ENCODE measurements around the gene WIPF2.
A peak's percentile ranks its signal among the peaks of the same experiment; 100 is the strongest.

Gene WIPF2

DNA sequence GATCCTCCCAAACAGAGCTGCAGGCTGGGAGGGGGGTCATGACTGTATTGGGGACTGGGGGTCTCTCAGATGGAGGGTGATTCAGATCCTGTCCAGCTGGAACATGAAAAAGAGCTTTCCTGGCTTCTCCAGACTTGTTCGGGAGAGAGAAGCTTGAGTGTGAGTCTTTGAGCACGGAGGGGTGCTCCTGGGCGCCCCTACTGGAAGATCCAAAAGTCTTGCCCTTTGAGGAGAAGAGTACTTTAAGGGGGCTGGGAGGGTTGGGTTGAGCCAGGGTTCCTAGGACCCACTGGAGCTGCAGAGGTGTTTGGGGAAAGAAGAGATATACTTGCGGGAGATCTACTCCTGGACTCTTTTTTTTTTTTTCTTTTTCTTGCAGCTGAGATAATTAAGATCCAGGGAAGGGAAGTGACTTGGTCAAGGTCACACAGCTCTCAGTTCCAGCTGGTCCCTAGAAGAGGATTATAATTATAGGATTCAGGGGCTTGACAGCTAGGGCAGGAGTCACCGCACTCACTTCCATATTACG is 98.3 kb downstream of the WIPF2 start:
- Mint-ChIP-seq H3K9me3 (no peaks in the 10 kb centered on the region), H3K4me3 (peak overlapping the region; percentile 87), H3K27me3 (no peaks in the 10 kb centered on the region), H3K36me3 (ENCODE audit: low read depth) (peaks cover 6% of the 10 kb centered on the region), H3K27ac (peak overlapping the region; percentile 90), H3K4me1 (ENCODE audit: low read depth) (peaks cover 84% of the 10 kb centered on the region)

DNA sequence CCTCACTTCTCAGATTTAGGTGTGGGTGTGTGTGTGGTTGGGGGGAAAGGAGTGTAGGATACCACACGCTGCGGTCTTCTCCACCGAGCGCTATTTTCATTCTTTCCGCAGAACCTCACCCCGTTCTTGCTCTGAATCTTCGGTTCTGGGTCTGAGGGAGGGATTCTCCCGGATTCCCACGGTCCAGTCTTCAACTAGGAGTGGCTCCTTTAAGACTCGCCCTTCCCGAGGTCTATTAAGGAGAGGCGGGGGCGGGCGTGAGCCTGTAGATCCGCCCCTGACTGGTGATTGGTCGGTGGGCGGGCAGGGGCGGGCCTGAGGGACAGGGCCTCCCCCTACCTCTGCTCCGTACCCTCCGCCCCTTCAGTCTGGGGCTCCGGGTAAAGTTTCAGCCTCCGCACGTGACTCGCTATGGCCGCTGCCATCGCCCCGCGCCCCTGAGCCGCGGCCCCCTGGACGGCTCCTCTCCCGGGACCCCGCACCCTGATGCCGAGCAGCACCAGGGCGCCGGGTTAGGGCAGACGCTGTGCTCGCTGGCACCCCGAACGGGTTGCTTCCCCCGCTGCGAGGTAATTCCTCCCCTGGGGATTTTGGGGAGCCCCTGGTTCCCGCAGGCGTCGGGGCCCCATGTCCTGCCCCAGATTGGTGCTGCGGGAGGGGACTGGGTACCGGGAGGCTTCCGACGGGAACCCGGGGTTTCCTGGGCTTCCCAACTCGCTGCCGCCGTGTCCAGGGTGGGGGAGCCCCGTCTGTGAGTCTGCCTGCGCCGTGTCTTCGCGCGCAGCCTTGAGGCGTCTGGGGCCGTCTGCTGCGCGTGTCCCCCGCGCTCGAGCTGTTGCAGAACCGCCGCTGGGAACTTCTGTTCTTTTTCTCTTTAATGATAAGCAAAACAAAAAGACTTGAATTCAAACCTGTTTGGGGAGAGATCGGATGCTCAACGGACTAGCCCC is 99.1 kb downstream of the WIPF2 start:
- Mint-ChIP-seq H3K4me1 (ENCODE audit: low read depth) (peaks cover 91% of the 10 kb centered on the region), H3K27ac (peak overlapping the region; percentile 94), H3K9me3 (no peaks in the 10 kb centered on the region), H3K36me3 (ENCODE audit: low read depth) (peaks cover 6% of the 10 kb centered on the region), H3K27me3 (peaks cover 3% of the 10 kb centered on the region), H3K4me3 (peak overlapping the region; percentile 87)

DNA sequence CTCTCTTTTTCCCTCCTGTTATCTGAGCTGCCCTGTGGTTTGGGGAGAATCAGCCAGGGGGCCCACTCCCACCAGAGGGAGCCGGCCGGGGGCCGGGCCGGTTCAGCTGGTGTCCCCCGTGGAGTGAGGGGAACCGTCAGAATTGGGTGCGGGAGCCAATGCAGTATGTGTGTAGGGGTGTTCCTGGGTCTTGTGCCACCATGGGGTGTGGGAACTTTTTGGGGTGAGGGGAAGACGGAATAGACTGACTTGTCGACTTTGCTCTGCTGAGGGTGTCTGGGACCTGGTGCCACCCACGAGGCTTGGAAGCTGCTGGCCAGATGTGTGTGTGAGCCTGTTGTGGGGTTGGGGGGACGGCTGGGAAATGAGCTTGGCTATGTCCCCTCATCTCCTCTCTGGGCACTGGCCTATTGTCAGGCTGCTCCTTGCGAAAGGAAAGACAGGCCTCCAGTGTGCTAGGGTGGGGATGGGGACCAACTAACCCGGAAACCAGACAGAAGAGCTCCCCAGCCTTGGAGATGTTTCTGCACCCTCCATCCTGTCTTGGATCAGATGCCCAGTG is 99.8 kb downstream of the WIPF2 start:
- Mint-ChIP-seq H3K27me3 (peaks cover 3% of the 10 kb centered on the region), H3K27ac (peak overlapping the region; percentile 94), H3K4me3 (peak overlapping the region; percentile 87), H3K4me1 (ENCODE audit: low read depth) (peaks cover 92% of the 10 kb centered on the region), H3K9me3 (no peaks in the 10 kb centered on the region), H3K36me3 (ENCODE audit: low read depth) (peaks cover 6% of the 10 kb centered on the region)

DNA sequence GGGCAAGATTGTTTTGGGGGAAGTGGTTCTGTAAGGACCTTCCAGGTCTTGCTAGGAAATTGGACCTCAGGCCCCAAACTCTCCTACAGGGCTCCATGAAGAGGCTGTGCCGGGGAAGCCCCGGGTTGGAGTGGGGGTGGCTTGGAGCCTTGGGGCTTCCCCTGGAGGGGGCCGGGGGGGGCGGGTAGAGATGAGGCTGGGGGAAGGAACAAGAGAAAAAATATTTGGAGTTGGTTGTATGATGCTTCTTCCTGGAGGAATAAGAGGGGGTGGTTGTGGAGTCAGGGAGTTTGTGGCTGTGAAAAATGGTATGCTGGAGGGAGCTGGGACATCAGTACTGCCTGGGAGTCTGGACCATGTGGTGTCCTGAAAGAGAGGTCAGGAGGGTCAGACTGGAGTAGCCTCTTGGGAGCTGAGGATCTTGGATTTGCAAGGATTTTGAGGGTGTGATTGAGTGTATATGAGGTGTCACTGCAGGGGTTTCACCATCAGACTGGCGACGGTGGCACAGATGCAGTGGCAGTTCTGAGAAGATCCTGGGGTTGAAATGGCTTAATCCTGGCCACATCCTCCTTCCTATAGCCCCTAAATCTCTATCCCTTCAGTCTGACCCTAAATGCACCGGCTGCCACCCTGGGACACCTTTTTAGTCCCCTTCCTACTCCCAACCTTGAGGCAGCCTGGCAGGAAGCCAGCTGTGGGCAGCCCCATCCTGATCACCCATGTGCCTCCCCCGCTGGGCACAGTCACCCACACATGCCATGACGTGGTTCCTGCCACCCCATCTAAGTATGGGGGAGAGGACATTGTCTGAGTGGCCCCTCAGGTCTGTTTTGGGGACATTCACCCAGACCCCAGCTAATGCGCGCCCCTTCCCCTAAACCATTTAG is 100.8 kb downstream of the WIPF2 start:
- Mint-ChIP-seq H3K27me3 (peaks cover 3% of the 10 kb centered on the region), H3K4me1 (ENCODE audit: low read depth) (peaks cover 91% of the 10 kb centered on the region), H3K27ac (peak overlapping the region; percentile 100), H3K4me3 (peak overlapping the region; percentile 87), H3K36me3 (ENCODE audit: low read depth) (peaks cover 6% of the 10 kb centered on the region), H3K9me3 (no peaks in the 10 kb centered on the region)

DNA sequence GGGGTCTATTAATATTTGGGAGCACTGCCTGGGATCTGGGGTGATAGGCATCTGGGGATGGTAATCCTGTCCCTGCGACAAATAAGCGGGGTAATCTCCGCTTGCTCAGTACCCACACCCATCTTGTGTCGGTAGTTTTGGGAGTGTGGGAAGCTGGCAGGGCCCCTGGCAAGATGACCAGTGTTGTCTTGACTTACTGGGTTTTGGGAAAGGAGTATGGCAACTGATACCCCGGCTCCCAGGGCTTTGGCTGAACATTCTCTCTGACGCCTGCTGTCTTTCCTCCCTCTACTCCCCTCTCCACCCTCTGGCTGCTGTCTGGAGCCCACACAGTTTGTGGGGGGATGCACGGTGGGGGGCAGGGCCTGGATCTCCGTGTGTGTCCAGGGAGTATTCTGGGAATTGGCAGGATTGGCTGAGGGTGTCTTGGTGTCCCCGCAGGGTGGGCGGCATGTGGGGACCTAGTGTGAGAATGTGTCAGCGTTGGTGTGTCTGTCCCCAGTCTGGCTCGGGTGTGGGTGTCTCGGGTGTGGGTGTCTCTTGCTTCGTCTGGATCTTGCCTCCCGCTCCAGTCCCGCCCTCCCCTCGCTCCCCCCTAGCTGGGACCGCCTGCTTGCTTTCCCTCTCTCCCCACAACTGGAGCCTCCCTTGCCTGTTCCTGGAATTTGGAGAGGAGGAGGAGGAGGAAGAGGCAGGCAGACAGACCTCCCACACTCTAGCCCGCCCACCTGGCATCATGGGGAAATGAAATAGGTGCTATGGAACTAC is 101.8 kb downstream of the WIPF2 start:
- H3K4me1 Mint-ChIP-seq (ENCODE audit: low read depth): peaks cover 91% of the 10 kb centered on the region
- peak overlapping the region; percentile 100 for H3K27ac Mint-ChIP-seq
- H3K9me3 Mint-ChIP-seq: no peaks in the 10 kb centered on the region

DNA sequence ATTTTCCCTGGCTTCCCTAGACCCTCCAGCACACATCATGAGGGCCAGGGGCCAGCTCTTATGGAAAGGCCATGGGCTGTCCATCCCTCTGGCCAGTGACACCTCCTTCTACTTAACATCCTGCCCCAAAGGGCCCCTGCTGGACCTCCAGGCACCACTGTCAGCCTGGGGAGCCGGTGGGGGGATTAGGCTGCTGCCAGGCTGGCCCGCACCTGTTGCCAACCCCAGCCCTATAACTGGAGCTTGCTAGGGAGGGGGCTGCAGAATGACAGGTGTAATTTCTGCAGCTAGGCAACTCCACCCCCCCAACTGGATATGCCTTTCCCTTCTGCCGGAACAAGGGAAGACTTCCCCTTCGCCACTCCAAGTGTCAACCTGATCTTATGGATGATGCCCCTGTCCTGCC is 102.4 kb downstream of the WIPF2 start:
- Mint-ChIP-seq H3K9me3 (no peaks in the 10 kb centered on the region), H3K4me1 (ENCODE audit: low read depth) (peaks cover 91% of the 10 kb centered on the region), H3K4me3 (peak overlapping the region; percentile 87), H3K36me3 (ENCODE audit: low read depth) (peaks cover 6% of the 10 kb centered on the region), H3K27me3 (peaks cover 3% of the 10 kb centered on the region), H3K27ac (peak overlapping the region; percentile 100)

More for the DNA sequence above, 101.8 kb downstream of the WIPF2 start:
- Mint-ChIP-seq H3K27me3 (peaks cover 3% of the 10 kb centered on the region), H3K4me3 (peak overlapping the region; percentile 87), H3K36me3 (ENCODE audit: low read depth) (peaks cover 6% of the 10 kb centered on the region)

DNA sequence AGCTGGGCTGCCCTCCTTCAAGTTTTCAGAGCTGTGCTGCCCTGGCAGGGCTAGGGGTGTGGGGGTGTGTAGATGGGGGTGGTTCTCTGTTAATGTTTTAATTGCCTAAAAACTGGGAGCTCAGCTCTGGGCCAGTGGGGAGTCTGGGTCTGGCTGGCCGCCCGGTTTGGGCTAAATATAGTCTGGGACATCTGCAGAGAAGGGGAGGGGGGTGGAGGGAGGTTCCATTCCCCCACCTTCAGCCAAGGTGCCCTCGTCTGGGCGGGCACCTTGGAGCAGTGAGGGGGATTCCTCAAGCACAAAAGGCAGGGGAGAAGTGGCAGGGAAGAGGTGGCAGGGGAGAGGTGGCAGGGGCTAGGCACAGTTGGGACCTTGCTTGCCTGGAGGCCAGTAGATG is 102.9 kb downstream of the WIPF2 start:
- H3K4me1 Mint-ChIP-seq (ENCODE audit: low read depth): peaks cover 93% of the 10 kb centered on the region
- peak overlapping the region; percentile 87 for H3K4me3 Mint-ChIP-seq
- no peaks in the 10 kb centered on the region for H3K9me3 Mint-ChIP-seq
- peaks cover 6% of the 10 kb centered on the region for H3K36me3 Mint-ChIP-seq (ENCODE audit: low read depth)
- peaks cover 3% of the 10 kb centered on the region for H3K27me3 Mint-ChIP-seq
- peak overlapping the region; percentile 100 for H3K27ac Mint-ChIP-seq

DNA sequence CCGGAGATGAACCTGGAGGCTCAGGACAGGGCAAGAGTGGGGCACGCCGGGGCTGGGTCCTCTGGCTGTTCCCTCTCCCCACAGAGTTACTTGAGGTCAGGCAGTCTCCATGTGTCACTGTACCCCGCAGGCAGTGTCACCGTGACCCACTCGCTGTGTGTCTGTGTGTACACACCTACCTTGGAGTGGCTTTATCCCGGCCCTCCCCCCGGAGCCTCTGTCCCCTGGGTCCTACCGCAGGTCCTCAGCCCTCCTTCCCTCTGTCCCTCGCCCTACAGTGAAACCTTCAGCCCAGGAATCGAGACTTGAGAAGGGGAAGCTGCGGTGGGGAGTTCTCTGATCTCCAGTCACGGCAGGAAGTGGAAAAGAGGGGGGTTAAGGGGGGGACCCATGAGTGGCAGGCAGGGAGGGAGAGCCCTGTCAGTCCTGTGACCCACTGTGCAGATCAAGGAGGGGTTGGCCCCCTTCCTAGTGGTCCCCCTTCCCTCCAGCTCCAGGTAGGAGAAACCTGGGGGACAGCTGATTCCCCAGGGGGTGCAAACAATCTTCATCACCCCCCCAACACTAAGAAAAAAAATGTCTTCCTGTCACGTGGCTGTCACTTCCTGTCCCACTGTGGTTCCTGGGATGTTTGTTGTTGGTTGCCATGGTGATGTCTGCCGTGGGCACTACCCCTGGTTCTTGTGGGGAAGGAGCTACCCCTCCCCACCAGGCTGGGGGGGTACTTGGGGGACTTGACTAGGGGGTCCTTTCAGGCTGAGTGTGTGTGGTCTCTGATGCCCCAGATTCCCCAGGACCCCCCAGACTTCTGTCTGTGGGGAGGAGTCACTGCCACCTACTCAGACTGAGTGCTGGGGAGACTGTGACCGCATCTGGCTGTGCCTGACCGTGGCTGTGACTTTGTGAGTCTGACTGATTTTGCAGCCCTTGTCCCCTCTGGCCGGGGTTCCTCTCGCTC is 103.5 kb downstream of the WIPF2 start:
- H3K9me3 Mint-ChIP-seq: no peaks in the 10 kb centered on the region
- H3K27me3 Mint-ChIP-seq: peaks cover 3% of the 10 kb centered on the region

DNA sequence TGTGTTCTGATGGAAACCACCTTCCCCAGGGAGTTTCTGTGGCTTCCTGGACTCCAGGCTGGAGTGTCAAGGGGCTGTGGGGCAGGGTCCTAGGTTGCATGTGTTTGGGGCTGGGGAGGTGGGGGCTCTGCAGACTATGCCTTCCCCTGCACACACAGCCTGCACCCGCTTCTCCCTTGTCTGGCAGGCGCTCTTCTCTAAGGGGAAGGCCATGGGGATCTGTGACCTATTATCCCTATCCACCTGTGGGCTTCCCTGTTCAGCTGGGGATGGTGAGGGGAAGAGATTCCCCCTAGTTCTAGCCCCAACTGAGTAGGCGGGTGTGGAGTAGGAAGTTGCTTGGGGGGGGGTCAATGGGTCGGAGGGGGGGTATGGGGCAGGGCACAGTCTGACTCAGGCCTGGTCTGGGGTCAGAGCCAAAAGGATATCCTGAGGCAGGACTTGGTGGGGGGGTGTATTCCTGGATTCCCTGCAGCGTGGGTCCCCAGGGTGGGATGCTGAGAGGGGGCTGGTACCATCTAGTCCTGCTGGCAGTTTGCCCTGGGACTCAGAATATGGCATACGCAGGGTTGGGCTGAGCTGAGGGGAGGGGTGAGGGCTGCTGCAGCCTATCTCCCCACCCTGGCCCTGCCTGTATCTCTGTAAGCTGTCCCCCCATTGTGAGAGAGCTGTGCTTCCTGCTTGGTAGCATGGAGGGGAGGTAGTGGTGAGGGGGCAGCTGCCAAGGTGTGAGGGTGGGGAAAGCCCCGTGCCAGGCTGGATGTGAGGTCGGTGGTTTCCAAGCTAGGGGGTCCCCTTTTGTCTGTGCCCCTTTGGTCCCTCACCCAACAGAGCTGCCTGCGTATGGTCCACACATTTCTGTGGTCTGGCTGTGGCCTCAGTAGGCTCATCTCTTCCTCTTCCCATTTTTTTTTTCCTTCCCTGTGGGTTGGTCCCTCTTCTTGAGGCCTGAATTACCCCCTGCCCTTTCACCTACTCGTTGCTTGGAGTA is 104.6 kb downstream of the WIPF2 start:
- Mint-ChIP-seq H3K36me3 (ENCODE audit: low read depth) (peaks cover 3% of the 10 kb centered on the region), H3K4me1 (ENCODE audit: low read depth) (peaks cover 97% of the 10 kb centered on the region), H3K27ac (peak overlapping the region; percentile 100), H3K9me3 (no peaks in the 10 kb centered on the region), H3K27me3 (peaks cover 3% of the 10 kb centered on the region), H3K4me3 (peak overlapping the region; percentile 87)

More for the DNA sequence above, 103.5 kb downstream of the WIPF2 start:
- Mint-ChIP-seq H3K4me1 (ENCODE audit: low read depth) (peaks cover 93% of the 10 kb centered on the region), H3K4me3 (peak overlapping the region; percentile 87), H3K36me3 (ENCODE audit: low read depth) (peaks cover 6% of the 10 kb centered on the region), H3K27ac (peak overlapping the region; percentile 100)

DNA sequence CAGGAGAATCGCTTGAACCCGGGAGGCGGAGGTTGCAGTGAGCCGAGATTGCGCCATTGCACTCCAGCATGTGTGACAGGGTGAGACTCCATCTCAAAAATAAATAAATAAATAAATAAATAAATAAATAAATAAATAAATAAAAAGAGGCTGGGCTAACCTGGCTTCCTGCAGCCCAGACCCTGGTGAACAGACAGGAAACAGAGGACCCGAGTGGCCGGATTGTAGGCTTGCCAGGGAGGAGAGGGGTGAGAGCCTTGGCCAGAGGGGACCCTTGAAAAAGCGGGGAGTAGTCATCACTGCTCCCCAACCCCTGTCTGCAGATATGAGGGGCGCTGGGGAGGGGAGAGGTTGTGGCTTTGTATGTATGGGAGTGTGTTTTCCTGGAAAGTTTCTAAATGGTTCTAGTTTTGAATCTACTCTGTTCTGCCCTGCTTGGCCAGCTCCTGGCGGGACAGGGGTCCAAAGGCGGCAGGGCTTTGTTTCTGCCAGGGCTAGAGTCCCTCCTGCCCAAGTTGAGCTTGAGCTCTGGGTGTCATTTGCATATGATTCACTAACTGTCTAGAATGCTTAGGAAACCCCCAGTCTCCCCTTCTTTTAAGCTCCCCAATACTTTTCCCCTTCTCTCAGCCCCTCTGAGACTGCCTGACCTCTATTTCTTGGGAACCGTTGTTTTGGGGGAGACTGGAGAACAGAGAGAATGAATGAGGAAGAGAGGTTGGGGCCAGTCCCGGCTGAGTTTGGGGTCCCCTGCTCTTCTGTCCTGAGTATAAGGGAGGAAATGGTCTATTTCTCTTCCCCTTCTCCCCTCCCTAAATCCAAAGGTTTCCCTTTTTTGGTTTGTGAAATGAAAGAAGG is 106.3 kb downstream of the WIPF2 start:
- H3K27me3 Mint-ChIP-seq: peaks cover 3% of the 10 kb centered on the region
- peak overlapping the region; percentile 100 for H3K27ac Mint-ChIP-seq
- no peaks in the 10 kb centered on the region for H3K9me3 Mint-ChIP-seq
- H3K4me1 Mint-ChIP-seq (ENCODE audit: low read depth): peaks cover 98% of the 10 kb centered on the region
- peaks cover 5% of the 10 kb centered on the region for H3K36me3 Mint-ChIP-seq (ENCODE audit: low read depth)
- H3K4me3 Mint-ChIP-seq: peak overlapping the region; percentile 75

DNA sequence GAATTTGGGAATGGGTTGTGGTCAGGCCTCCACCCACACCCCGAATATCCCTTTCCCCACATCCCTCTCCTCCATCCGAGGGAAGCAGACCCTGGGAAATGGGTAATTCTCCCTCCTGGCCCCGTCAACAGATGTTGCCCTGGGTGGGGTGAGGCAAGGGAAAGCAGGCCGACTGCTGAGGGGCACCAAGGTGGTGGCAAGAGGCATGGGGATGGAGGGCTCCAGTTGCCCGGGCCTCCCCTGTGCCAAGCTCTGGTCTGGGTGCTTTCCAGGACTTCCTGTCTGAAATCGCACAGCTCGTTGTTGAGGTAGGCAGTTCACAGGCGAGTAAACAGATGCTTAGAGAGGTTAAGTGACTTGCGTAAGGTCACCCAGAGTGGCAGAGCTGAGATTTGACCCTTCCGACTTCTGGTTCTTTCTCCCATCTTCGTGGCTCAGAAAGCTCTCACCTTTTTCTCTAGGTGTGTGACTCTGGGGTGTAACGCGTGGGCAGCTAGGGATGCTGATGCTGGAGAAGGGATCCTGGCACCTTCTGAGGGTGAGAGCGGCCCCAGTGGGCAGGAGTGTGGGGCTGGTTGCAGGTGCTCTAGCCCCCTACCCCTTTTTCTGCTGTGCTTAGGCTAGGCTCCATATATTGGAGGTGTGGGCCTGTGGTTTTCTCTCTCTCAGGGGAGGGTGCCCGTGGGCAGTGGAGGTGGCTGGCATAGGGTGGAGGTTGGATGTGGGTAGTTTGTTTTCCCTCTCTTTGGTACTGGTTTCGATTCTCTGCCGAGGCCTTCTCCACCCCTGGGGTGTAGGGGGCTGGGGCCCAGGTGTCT is 107.1 kb downstream of the WIPF2 start:
- Mint-ChIP-seq H3K36me3 (ENCODE audit: low read depth) (peaks cover 7% of the 10 kb centered on the region), H3K4me1 (ENCODE audit: low read depth) (peaks cover 98% of the 10 kb centered on the region), H3K9me3 (no peaks in the 10 kb centered on the region), H3K27ac (peak overlapping the region; percentile 89), H3K4me3 (peak overlapping the region; percentile 75), H3K27me3 (peaks cover 3% of the 10 kb centered on the region)
